ENCODE measurements around the gene GPBP1L1.
"Not testable (repeated sequence)": the region's sequence is repeated elsewhere in the genome, so short reads cannot be mapped to it uniquely, and the experiment has no call there.

The GPBP1L1 gene

GRCh38 chr1:45596765-45597164, 89.6 kb downstream of the GPBP1L1 start:
- not testable (repeated sequence) for DNase-seq (ENCODE audit: low read depth in 1 of 2, low spot score in 1 of 2)

- DNase-seq (ENCODE audit: low read depth in 1 of 2, low spot score in 1 of 2): no peak
Measured at GRCh38 chr1:45594412-45594811, 91.9 kb downstream of the GPBP1L1 start.

DNA sequence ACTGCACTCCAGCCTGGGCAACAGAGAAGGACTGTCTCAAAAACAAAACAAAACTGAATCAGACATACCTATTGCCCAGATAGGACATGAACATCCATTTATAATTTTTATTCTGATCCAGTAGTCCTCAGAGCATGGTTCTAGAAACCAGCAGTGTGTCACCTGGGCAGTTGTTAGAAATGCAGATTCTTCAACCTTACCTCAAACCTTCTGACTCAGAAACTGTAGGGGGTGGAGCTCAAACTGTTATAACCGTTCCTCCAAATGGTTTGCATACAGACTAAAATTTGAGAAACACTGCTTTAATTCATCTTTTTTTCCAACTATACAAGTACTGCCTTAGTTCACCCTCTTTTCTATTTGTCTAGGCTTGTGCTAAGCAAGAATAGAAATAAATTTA, 96.5 kb downstream of the GPBP1L1 start:
- DNase-seq (ENCODE audit: low read depth in 1 of 2, low spot score in 1 of 2): no peak

DNA sequence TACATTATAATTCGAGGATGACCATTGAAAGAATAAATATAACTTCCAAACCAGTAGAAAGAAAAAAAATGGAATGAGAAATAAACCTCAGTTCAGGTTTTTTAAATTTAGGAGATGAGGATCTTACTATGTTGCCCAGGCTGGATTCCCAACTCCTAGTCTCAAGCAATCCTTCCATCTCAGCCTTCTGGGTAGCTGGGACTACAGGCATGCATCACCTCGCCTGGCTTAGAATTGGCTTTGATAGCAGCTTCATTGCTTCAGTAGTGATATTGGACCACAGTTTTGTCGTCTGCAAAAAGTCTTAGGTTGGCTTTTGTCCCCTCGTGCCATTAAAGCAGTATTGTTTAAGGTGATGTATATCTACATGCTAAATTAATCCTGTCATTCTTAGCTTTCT, 99.6 kb downstream of the GPBP1L1 start:
- DNase-seq (ENCODE audit: low read depth in 1 of 2, low spot score in 1 of 2): no peak

DNA sequence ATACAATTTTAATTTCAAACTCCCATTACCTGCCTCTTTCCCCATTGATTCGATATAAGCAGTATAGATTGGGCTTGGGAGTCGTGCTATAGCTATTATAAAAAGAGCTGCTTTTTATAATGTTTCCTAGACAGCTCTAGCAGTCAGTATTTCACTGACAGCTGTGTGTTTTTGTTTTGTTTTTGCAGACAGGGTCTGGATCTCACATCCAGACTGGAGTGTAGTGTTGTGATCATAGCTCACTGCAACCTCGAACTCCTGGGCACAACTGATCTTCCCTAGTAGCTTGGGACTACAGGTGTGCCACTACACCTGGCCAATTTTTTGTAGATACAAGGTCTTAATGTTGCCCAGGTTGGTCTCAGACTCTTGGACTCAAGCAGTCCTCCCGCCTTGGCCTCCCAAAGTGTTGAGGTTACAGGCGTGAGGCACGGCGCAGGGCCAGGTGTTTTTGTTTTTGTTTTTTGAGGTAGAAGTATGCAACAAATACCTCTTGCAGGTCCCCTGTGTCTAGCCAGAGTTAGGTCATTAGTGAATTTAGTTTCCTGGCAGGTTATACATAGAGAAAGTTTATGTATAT, 100.7 kb downstream of the GPBP1L1 start:
- DNase-seq (ENCODE audit: low read depth in 1 of 2, low spot score in 1 of 2): no peak

DNA sequence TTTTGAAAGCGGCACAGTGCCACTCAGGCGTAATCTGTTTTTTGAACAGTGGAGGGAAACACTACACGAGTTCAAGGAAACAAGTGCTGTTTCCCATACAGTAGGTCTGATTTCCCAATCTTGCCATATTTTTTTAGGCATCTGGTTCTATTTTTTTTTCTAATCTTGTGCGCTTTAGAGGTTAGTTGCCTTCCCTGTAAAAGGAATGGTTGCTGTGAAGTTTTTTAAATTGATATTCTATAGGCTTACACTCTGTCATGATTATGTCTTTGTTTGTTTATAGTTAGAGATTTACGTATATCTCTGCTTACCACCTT, 101.3 kb downstream of the GPBP1L1 start:
- DNase-seq (ENCODE audit: low read depth in 1 of 2, low spot score in 1 of 2): no peak

DNA sequence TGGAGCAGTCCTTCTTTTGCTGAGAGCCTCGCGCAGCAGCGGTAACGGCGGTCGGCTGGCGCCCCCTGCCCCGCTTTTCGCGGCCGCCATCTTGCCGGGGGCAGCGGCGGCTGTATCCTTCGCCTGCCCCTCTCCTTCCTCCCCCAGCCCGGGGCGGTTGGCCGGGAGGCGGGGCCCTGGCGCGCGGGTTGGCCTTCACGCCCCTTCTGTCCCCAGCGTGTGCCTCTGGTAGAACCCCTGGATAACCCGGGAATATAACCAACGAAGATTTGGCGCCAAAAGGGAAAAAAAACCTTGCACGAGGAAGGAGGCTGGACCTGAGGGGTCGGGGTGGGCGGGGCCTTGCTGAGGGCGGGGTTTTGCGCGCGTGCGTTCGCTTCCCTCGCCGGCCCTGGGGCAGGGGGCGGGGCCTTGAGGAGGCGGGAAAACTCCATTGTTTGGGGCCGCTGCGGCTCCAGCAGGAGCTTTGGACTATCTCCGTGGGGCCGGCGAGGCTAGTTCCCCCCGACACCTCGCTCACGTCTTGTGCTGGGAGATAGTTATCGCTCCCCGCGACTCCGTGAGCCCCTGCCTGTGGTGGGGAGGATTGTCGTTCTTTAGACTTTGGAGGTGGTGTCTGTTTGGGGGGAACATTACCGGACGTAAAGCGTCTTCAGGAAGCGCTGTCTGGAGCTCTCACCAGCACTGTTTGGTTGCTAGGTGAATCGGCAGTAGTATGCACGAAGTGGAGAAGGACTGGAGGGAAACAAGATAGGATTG, 101.8 kb downstream of the GPBP1L1 start:
- peak; percentile 75 to 80 for DNase-seq (ENCODE audit: low read depth in 1 of 2, low spot score in 1 of 2)

GRCh38 chr1:45583666-45584350, 102.5 kb downstream of the GPBP1L1 start, which contains the start of gene NASP:
Gene NASP, plus strand, starts transcription at chr1:45584041. Its CDS starts 106 bp downstream, at chr1:45584147.
- DNase-seq (ENCODE audit: low read depth in 1 of 2, low spot score in 1 of 2): peak; percentile 87 to 94

GRCh38 chr1:45583264-45583665, 103.1 kb downstream of the GPBP1L1 start:
- peak; percentile 82 to 85 for DNase-seq (ENCODE audit: low read depth in 1 of 2, low spot score in 1 of 2)

Data from stimulated activated CD4-positive, alpha-beta T cell treated with anti-CD3 and anti-CD28 coated beads, Interleukin-15, amount 100 ng/mL, for 1 hour (primary cell).